H1 (cell line): Measurements from ENCODE around the gene FBN3. TPM values are rescaled to one million over a fixed set of nuclear protein-coding genes. Genes with fewer than 3 reads are reported as not detected.

Source experiments
- CBX5 ChIP-seq: fragments of 300-800, 300-1000 bp; sonication (generic); IDR thresholded peaks from 2 replicates; pipeline ENCODE4 v1.7.1; 2016; ENCODE audit warnings: antibody characterized with exemption, low read length, low read depth
- HDAC2 ChIP-seq, 2 experiments: fragments of 300-600 bp in 1 of 2; sonication (generic) in 1 of 2; IDR thresholded peaks; 2 replicates each; pipeline ENCODE4 v1.6.1; 2011 to 2012; ENCODE audit warnings: low read depth in 2 of 2, low read length in 2 of 2, mild to moderate bottlenecking in 2 of 2, moderate library complexity in 2 of 2, borderline replicate concordance in 1 of 2, inconsistent platforms in 1 of 2
- POLR2A ChIP-seq, 2 experiments: IDR thresholded peaks; 1 replicate in 1 of 2; 2 replicates in 1 of 2; pipeline ENCODE4 v1.6.1; 2011; ENCODE audit warnings: low read depth in 2 of 2, low read length in 2 of 2, mild to moderate bottlenecking in 2 of 2; ENCODE audit errors: control extremely low read depth in 1 of 2
- POLR2AphosphoS5 ChIP-seq: IDR thresholded peaks from 2 replicates; pipeline ENCODE4 v1.6.1; 2011; ENCODE audit warnings: low read depth, low read length
- SAP30 ChIP-seq: fragments of 300-600 bp; sonication (generic); IDR thresholded peaks from 2 replicates; pipeline ENCODE4 v1.7.1; 2012; ENCODE audit warnings: low read length, moderate library complexity, mild to moderate bottlenecking, inconsistent platforms; ENCODE audit not compliant: insufficient read depth, insufficient replicate concordance
- TAF1 ChIP-seq: IDR thresholded peaks from 2 replicates; pipeline ENCODE4 v1.6.1; 2011; ENCODE audit warnings: mild to moderate bottlenecking, low read depth, low read length
- TBP ChIP-seq: IDR thresholded peaks from 2 replicates; pipeline ENCODE4 v1.6.1; 2011; ENCODE audit warnings: low read depth, low read length, improper control_type of control experiment
- TCF12 ChIP-seq: IDR thresholded peaks from 2 replicates; pipeline ENCODE4 v1.6.1; 2011; ENCODE audit warnings: low read depth, mild to moderate bottlenecking, low read length
- polyA plus RNA-seq, 7 experiments: library from polyadenylated mRNA; depleted of rRNA in 3 of 7; stranded (reverse) in 5 of 7; unstranded in 2 of 7; fragments of >200 nt in 5 of 7; fragments of 200-250 nt in 2 of 7; gene quantifications; 1 replicate in 5 of 7; 2 replicates in 1 of 7; 4 replicates in 1 of 7; pipeline versions ENCODE4 v1.2.1 to v1.2.3, GENCODE V29; 2011 to 2013; ENCODE audit warnings: missing spikeins in 2 of 7, mixed read lengths in 2 of 7
- total RNA-seq: library from RNA; stranded (reverse); fragmentation: NEBNext Ultra II Directional; extraction: Animal tissue kit (Norgen Biotek cat#: 25700); gene quantifications from 2 replicates; pipeline ENCODE4 v1.2.1, GENCODE V29; 2021

The FBN3 gene
- total and polyA plus RNA-seq, 2 of the 8 experiments (the other 6 are each of a cell fraction or from before 2014, with no cell fraction given), result 37.1 to 38.7 TPM

- TF ChIP-seq POLR2A (IDR thresholded peaks at IDR 0.05; ENCODE audit: control extremely low read depth in 1 of 2, low read depth in 2 of 2, low read length in 2 of 2), result peak in 1 of 2 experiments; percentile 83; a peak in 2 of 3 replicates
- TF ChIP-seq TBP, result peak; percentile 58; the same call in 1 of the 2 replicates
- TF ChIP-seq TAF1, result peak; percentile 80
- no peak for TF ChIP-seq TCF12
- TF ChIP-seq SAP30, result peak; percentile 50
- TF ChIP-seq CBX5, result no peak
- peak; percentile 46; the same call in 1 of the 2 replicates for TF ChIP-seq POLR2AphosphoS5
- peak; percentile 8 to 93; a peak in 1 of 4 replicates for TF ChIP-seq HDAC2 (IDR thresholded peaks at IDR 0.05; ENCODE audit: borderline replicate concordance in 1 of 2, low read depth in 2 of 2, low read length in 2 of 2)
These were observed 757 bp downstream of the FBN3 start (continued) for GRCh38 chr19:8148410-8149260.
